GM21529 (cell line): Measurements from ENCODE around the gene IFITM1.
A peak's percentile ranks its signal among the peaks of the same experiment; 100 is the strongest.

Source experiments
- ATAC-seq: cut with Tn5 transposase; IDR thresholded peaks from one replicate; pipeline ENCODE4 v1.9.1; 2021; ENCODE audit not compliant: unreplicated experiment

IFITM1 gene

DNA sequence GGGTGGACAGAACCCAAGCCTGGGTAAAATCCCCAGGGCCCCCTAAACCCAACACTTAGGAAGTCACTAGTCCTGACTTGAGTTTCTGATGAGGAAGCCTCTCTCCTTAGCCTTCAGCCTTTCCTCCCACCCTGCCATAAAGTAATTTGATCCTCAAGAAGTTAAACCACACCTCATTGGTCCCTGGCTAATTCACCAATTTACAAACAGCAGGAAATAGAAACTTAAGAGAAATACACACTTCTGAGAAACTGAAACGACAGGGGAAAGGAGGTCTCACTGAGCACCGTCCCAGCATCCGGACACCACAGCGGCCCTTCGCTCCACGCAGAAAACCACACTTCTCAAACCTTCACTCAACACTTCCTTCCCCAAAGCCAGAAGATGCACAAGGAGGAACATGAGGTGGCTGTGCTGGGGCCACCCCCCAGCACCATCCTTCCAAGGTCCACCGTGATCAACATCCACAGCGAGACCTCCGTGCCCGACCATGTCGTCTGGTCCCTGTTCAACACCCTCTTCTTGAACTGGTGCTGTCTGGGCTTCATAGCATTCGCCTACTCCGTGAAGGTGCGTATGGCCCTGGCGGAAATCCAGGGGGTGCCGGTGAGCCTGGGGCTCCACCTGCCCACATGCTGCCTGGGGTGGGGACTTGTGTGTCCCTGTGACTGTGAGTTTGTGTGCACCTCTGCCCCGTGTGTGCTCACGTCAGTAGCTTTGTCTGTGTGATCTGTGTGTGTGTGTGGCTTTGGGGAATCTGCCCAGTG is at the start of gene IFITM1:
IFITM1 (plus strand) TSS at position 254 of the 767 bp plus-strand sequence; CDS start at position 385, 131 bp downstream.
- peak; percentile 37 for ATAC-seq

DNA sequence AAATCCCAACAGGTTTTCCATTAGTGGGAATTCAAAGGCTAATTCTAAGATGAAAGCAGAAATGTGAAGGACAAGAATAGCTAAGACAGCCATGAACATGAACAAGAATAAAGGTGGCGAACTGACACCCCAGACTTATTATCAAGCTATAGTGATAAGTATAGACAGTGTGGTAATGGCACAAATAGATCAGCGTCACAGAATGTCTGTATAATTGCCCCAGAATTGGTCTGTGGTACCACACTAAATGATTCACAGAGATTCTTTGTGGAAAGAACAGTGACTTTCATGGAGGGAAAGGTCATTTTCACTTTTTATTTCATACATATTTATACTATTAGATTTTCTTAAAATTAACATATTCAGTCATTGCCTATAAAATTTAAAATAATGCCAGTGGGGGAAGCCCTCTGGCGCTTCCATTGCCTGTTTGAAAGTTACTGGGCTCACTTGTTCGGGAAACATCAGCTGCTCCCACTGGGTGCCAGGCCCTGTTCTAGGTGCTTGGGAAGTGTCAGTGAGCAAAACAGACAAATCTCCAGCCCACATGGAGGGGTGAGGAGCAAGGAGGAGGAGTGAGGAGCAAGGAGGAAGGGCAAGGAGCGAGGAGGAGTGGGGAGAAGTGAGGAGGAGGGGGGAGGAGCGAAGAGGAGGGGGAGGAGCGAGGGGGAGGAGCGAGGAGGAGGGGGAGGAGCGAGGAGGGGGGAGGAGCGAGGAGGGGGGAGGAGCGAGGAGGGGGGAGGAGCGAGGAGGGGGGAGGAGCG is 47.0 kb upstream of the IFITM1 start:
- no peak for ATAC-seq

GRCh38 chr11:267491-267994 is 46.3 kb upstream of the IFITM1 start:
- no peak for ATAC-seq

- ATAC-seq: peak; percentile 41
These were observed 45.1 kb upstream of the IFITM1 start for GRCh38 chr11:268716-269145.

DNA sequence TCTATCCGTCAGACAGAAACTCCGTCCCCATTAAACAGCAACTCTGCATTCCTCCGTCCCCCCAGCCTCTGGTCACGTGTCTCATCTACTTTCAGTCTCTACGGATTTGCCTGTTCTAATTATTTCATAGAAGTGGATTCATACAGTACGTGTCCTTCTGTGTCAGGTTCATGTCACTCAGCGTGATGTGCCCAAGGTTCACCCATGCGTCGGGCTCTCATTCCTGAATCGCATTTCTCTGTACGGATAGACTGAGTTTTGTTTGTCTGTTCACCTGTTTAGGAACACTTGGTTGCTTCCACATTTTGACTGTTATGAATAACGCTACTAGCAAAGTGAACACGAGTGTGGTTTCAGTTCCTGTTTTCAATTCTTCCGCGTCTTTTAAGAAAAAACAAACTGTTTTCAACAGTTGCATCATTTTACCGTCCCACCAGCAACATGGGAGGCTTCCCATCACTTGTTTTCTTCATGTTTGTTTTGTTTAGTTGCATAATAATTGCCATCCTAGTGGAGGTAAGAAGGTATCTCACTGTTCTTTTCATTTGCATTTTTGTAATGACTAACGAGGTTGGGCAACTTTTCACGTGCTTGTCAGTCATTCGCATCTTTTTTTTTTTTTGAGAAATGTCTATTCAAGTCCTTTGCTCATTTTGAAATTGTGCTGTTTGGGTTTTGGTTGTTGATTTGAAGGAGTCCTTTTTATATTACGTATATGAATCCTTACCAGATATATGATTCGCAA is 44.5 kb upstream of the IFITM1 start:
- peak; percentile 62 for ATAC-seq

DNA sequence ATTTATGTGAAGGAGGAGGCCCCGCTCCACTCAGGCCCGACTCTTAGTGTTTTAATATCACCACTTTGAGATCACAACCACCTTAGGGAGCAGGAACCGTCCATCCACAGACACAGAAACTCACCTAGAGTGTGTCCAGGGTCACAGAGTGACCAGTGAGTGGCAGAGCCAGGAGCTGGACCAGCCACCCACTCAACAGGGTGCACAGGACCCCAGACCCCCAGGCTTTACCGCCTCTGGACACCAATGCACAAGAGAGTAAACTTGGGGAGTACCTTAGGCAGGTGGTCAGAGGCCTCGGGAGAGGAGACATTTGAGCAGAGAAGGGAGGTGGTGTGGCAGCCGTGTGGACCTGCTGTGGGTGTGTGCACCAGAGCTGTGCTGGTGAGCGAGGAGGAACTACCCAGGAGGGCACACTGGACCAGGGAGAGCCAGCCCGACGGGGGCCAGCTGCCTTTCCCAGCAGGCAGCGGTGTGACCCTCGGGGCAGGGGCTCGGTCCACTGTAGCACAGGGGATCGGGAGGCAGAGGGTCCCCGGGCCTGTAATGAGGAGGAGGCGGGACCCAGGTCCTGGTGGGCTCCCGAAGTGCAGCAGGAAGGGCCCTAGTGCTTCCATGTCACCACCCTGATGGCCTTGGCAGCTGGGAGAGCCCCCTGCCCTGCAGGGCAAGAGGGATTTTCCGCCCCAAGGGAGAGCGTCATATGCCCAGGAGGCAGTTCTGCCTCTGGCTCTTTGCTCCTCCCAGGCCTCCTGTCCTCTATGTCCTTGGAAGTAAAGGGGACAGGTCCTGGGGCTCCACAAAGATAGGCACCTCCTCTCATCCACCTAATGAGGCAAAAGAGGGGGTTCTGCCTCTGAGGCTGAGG is 43.2 kb upstream of the IFITM1 start:
- no peak for ATAC-seq

DNA sequence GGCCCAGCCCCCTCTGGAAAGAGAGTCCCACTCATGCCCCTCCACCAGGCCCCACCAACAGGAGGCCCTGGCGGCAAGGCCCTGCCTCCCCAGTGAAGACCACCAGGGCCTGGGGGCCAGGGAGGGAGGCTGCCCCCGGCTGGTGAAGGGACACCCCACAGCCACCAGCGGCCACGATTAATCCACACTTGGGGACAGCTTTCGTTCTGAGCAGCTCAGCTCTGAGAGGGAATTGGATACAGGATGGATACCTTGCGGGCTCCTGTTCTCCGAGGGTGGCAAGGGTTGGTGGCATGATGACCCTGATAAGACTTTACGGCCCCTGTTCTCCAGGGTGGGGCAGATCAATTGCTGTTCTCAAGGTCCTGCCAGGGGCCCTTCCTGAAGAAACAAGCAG is 42.5 kb upstream of the IFITM1 start:
- ATAC-seq: no peak

DNA sequence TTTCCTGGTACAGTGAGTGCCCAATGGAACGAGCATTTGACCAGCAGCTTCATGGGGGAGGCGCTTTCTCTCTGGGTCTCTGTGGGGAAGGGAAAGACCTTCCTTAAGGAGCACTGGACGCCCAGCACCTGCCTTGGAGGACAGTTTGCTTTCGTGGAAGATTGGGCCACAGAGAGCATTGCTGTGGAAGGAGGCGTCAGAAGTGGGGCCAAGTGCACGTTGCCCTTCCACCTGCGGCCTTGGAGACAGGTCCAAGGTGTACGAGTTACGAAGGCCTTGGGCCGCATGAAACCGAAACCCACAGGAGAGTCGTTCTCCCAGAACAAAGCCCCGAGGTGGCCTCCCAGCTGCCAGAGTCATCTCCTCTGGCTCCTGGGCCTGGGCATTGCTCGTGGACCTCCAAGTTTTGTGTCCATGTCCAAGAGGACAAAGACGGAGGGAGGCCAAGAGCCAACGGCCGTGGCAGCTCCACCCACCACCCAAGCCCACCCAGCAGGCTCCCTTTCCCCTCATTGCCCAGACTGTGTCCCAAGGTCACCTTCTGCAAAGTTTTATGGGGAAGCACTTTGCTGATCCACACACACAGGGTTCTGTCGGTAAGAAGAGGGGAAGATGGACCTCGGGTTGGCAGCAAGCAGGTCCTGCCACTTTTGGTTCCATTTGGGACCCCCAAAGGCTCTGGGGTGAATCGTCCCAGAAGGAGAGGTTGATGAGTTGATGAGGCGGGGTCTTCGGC is 41.5 kb upstream of the IFITM1 start:
- no peak for ATAC-seq

DNA sequence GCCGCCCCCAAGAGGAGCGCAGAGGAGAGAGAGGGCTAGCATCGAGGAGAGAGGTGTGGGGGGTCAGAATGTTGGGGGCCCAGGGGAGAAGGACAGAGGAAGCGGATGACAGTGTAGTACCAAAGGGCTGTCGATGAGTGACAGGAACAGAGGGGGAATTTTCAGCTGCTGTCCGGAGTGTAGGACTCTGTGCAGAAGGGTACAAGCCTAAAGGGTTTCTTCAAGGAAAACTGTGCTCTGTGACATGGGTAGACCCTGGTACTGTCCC is 41.0 kb upstream of the IFITM1 start:
- ATAC-seq: no peak

DNA sequence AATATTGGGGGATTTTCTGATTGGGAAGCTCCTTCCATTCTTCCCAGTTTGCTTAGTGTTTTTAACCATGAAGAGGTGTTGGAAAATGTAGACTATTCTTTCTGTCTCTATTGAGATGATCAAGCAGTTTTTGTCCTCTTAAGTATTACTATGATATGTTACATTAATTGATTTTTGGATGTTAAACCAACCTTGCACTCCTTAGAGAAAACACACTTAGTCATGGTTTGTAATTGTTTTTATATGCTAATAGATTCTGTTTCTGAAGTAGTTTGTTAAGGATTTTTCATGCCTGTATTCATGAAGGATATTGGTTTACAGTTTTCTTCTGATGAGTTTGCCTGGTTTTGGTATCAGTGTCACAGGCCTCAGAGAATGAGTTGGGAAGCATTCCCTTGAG is 37.6 kb upstream of the IFITM1 start:
- ATAC-seq: no peak

- no peak for ATAC-seq
These were observed 35.6 kb upstream of the IFITM1 start, which contains the start of gene NLRP6 for GRCh38 chr11:278001-278951. TSS of gene NLRP6 (plus strand) at chr11:278407. CDS start at chr11:278570, 163 bp downstream.

- no peak for ATAC-seq
These were observed 34.5 kb upstream of the IFITM1 start for GRCh38 chr11:279040-279965.

GRCh38 chr11:279966-280705 is 33.7 kb upstream of the IFITM1 start:
- no peak for ATAC-seq

DNA sequence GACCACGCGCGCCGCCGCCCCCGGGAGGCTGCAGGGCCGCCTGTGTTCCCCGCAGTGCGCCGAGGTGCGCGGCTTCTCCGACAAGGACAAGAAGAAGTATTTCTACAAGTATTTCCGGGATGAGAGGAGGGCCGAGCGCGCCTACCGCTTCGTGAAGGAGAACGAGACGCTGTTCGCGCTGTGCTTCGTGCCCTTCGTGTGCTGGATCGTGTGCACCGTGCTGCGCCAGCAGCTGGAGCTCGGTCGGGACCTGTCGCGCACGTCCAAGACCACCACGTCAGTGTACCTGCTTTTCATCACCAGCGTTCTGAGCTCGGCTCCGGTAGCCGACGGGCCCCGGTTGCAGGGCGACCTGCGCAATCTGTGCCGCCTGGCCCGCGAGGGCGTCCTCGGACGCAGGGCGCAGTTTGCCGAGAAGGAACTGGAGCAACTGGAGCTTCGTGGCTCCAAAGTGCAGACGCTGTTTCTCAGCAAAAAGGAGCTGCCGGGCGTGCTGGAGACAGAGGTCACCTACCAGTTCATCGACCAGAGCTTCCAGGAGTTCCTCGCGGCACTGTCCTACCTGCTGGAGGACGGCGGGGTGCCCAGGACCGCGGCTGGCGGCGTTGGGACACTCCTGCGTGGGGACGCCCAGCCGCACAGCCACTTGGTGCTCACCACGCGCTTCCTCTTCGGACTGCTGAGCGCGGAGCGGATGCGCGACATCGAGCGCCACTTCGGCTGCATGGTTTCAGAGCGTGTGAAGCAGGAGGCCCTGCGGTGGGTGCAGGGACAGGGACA is 32.9 kb upstream of the IFITM1 start:
- no peak for ATAC-seq

DNA sequence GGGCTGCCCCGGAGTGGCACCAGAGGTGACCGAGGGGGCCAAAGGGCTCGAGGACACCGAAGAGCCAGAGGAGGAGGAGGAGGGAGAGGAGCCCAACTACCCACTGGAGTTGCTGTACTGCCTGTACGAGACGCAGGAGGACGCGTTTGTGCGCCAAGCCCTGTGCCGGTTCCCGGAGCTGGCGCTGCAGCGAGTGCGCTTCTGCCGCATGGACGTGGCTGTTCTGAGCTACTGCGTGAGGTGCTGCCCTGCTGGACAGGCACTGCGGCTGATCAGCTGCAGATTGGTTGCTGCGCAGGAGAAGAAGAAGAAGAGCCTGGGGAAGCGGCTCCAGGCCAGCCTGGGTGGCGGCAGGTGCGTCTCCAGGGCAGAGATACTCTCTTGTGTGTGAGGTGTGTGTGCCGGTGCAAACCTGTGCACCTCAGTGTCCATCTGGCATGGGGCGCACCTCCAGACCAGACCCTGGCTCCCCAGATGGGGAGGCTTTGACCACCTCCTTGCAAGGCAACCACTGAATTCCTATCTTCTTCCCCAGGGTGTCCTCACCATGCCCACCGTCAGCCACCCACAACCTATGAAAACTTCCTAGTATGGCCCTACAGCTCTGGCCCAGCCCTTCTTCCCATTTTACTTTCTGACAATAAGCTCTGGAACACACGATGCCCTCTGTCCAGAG is 32.2 kb upstream of the IFITM1 start:
- no peak for ATAC-seq

DNA sequence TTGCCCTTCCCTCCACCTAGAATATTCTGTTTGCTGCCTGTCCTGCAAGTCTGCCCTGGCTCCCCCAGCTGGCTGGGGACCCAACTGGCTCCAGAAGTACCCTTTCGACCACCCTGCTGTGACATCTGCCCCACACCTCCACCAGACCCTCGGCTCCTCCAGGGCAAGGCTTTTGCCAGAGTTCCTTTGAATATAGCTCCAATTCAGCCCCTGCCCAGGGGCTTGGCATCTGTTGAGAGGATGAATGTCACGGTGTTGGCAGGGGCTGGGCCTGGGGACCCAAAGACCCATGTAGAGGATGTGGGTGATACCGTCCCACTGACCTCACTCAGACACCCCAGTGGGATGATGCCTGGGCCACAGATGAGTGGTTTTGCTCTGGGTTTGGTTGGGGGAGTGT is 31.7 kb upstream of the IFITM1 start:
- ATAC-seq: no peak
